GM23248 (cell line): ENCODE data around the gene RBM17.

ENCODE experiments used
- EZH2 ChIP-seq: fragments of 200-600 bp; sonication (generic); IDR thresholded peaks from 2 replicates; pipeline ENCODE4 v1.6.1; 2018; ENCODE audit warnings: antibody characterized with exemption, mild to moderate bottlenecking; ENCODE audit not compliant: insufficient read depth, poor library complexity, severe bottlenecking
- EZH2phosphoT487 ChIP-seq: fragments of 200-600 bp; sonication (generic); IDR thresholded peaks from 2 replicates; pipeline ENCODE4 v1.6.1; 2018; ENCODE audit warnings: antibody characterized with exemption, moderate library complexity, mild to moderate bottlenecking, low read depth; ENCODE audit not compliant: insufficient read depth

- TF ChIP-seq EZH2 (no peak), EZH2phosphoT487 (no peak)
These were observed 62.5 kb downstream of the RBM17 start for GRCh38 chr10:6151087-6151977.
